Endodermal cell (in vitro differentiated cells): ENCODE data around the gene DSC3. TPM values are rescaled to one million over a fixed set of nuclear protein-coding genes. Genes with fewer than 3 reads are reported as not detected.

ENCODE experiments used
- DNase-seq: peaks from one replicate; pipeline ENCODE4 v3.0.0-alpha.2; 2017
- H3K27ac ChIP-seq: 2 replicates; pipeline ENCODE4 v1.5.1; 2013; ENCODE audit warnings: mild to moderate bottlenecking, low read depth, low read length, moderate library complexity
- H3K27me3 ChIP-seq: 2 replicates; pipeline ENCODE4 v1.6.1; 2013; ENCODE audit warnings: mild to moderate bottlenecking, low read length, moderate library complexity; ENCODE audit not compliant: insufficient read depth, control insufficient read depth, poor library complexity, severe bottlenecking
- H3K36me3 ChIP-seq: 2 replicates; pipeline ENCODE4 v1.7.0; 2013; ENCODE audit warnings: mild to moderate bottlenecking, low read length, moderate library complexity; ENCODE audit not compliant: control insufficient read depth, insufficient read depth
- H3K4me1 ChIP-seq: one replicate; pipeline ENCODE4 v1.7.0; 2013; ENCODE audit warnings: low read length; ENCODE audit not compliant: control insufficient read depth, insufficient read depth
- H3K4me3 ChIP-seq: 2 replicates; pipeline ENCODE4 v1.5.1; 2013; ENCODE audit warnings: mild to moderate bottlenecking, low read length, moderate library complexity
- H3K9ac ChIP-seq: 2 replicates; pipeline ENCODE4 v1.6.1; 2013; ENCODE audit warnings: mild to moderate bottlenecking, low read length, moderate library complexity; ENCODE audit not compliant: poor library complexity, severe bottlenecking; ENCODE audit errors: extremely low read depth
- H3K9me3 ChIP-seq: 2 replicates; pipeline ENCODE4 v1.6.1; 2013; ENCODE audit warnings: mild to moderate bottlenecking, low read length, moderate library complexity; ENCODE audit not compliant: control insufficient read depth
- H3K27ac Mint-ChIP-seq: 2 replicates; pipeline ENCODE4 v1.8.0; 2020; ENCODE audit warnings: mixed read lengths
- H3K27me3 Mint-ChIP-seq: 2 replicates; pipeline ENCODE4 v1.8.0; 2021; ENCODE audit warnings: mild to moderate bottlenecking, mixed read lengths; ENCODE audit not compliant: insufficient read depth
- H3K36me3 Mint-ChIP-seq: 2 replicates; pipeline ENCODE4 v1.8.0; 2020; ENCODE audit warnings: low read depth, mixed read lengths
- H3K4me1 Mint-ChIP-seq: 2 replicates; pipeline ENCODE4 v1.8.0; 2020; ENCODE audit warnings: mixed read lengths
- H3K4me3 Mint-ChIP-seq: 2 replicates; pipeline ENCODE4 v1.8.0; 2020; ENCODE audit warnings: mild to moderate bottlenecking, moderate library complexity, mixed read lengths
- H3K9me3 Mint-ChIP-seq: 2 replicates; pipeline ENCODE4 v1.8.0; 2020; ENCODE audit warnings: mild to moderate bottlenecking, mixed read lengths
- WGBS, 2 experiments: methylation state at CpG; one replicate each; pipeline versions ENCODE4 v1.1.5 to v1.1.7; 2013; ENCODE audit warnings: missing lambda C conversion rate in 2 of 2, mixed read lengths in 1 of 2; ENCODE audit not compliant: insufficient coverage in 1 of 2, insufficient read length in 1 of 2; 5-methylcytosine and 5-hydroxymethylcytosine counted together
- total RNA-seq, 2 donors: library from RNA; stranded (reverse); fragmentation: NEBNext Ultra II Directional in 1 of 2; extraction: Animal tissue kit (Norgen Biotek cat#: 25700) in 1 of 2; gene quantifications; 2 replicates in 1 of 2; 3 replicates in 1 of 2; pipeline ENCODE4 v1.2.1, GENCODE V29; 2021
- TF ChIP-seq, protein P1 (sequence below): fragments of 200-600 bp; sonication (generic); conservative IDR thresholded peaks from 2 replicates; pipeline ENCODE4 v1.5.0; 2021; ENCODE audit warnings: antibody characterized with exemption, mild to moderate bottlenecking

The DSC3 gene
- total RNA-seq, 2 donors from 2014 or later: 0.26 to 0.53 TPM

DNA sequence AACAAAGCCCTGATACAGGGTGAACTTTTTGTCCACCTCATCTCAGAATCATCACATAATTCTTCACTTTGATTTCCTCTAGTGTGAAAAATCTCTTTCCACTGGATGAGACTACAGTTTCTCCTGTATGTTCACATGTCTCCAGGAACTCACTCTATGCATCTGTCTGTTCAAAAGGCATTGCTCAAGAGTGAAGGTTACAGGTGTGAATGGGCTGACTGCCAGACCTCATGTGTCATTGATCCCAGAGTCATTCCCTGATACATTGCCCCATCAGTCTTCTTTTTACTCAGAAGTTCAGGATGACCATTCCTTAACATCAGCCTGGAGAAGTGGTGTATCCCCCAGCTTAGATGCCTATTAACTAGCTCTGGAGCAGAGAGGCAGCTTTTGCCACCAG, 4.4 kb upstream of the DSC3 start:
- H3K9me3 Mint-ChIP-seq: no peaks in the 10 kb centered on the region
- no peak overlapping the region for H3K4me3 Mint-ChIP-seq
- H3K27ac Mint-ChIP-seq: no peak overlapping the region
- Histone ChIP-seq H3K9ac (no peak overlapping the region), H3K9me3 (no peaks in the 10 kb centered on the region), H3K4me1 (no peaks in the 10 kb centered on the region), H3K4me3 (no peak overlapping the region), H3K27ac (no peak overlapping the region), H3K36me3 (no peaks in the 10 kb centered on the region), H3K27me3 (peaks cover 31% of the 10 kb centered on the region)
- H3K4me1 Mint-ChIP-seq: peaks cover 8% of the 10 kb centered on the region
- H3K27me3 Mint-ChIP-seq: peaks cover 40% of the 10 kb centered on the region
- DNase-seq: no peak
- H3K36me3 Mint-ChIP-seq: no peaks in the 10 kb centered on the region
- TF ChIP-seq, protein P1, sequence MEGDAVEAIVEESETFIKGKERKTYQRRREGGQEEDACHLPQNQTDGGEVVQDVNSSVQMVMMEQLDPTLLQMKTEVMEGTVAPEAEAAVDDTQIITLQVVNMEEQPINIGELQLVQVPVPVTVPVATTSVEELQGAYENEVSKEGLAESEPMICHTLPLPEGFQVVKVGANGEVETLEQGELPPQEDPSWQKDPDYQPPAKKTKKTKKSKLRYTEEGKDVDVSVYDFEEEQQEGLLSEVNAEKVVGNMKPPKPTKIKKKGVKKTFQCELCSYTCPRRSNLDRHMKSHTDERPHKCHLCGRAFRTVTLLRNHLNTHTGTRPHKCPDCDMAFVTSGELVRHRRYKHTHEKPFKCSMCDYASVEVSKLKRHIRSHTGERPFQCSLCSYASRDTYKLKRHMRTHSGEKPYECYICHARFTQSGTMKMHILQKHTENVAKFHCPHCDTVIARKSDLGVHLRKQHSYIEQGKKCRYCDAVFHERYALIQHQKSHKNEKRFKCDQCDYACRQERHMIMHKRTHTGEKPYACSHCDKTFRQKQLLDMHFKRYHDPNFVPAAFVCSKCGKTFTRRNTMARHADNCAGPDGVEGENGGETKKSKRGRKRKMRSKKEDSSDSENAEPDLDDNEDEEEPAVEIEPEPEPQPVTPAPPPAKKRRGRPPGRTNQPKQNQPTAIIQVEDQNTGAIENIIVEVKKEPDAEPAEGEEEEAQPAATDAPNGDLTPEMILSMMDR: no peak

DNA sequence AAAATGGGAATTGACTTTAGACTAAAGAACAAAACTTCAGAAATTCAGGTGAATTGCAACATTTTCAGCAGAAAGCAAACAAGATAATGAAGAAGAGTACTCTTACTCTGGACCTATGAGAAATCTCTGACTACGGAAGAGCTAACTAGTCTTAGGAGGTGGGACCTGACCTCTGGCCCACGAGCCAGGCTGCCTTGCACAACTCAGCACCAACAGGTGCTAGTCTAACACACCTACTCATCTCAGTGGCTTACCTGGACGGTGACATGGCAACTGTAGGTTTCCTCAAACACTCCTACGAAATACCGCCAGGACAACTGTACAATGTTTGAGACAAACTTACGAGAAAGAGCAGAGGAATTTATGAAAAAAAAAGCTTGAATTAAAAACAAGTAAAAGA, 3.1 kb upstream of the DSC3 start:
- Mint-ChIP-seq H3K27ac (no peak overlapping the region), H3K9me3 (no peaks in the 10 kb centered on the region), H3K4me3 (no peak overlapping the region), H3K36me3 (no peaks in the 10 kb centered on the region), H3K27me3 (peaks cover 53% of the 10 kb centered on the region), H3K4me1 (peaks cover 17% of the 10 kb centered on the region)
- Histone ChIP-seq H3K4me1 (no peaks in the 10 kb centered on the region), H3K4me3 (no peak overlapping the region), H3K9ac (no peak overlapping the region), H3K27ac (no peak overlapping the region), H3K36me3 (no peaks in the 10 kb centered on the region), H3K27me3 (peaks cover 44% of the 10 kb centered on the region), H3K9me3 (no peaks in the 10 kb centered on the region)
- 95 to 100% methylated on average over 1 to 6 of the region's 6 CpGs for WGBS, 2 experiments
- TF ChIP-seq, protein P1: no peak
- DNase-seq: no peak

DNA sequence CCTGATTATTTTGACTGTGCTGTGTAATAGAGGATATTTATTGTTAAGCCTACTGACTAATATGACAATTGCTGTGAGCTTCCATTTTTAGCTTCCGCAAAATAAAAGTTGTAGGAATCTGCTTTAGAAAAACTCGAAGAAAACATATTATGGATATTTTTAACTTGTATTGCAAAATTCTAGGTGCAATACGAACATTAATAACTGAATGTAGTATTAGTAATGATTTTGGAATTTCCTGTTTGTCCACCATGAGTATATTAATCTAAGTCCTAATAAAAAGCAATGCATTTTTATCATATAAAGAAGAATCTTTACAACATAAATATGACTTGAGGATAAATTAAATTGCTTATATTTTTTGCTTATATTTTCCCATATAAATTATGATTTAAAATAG, 2.4 kb upstream of the DSC3 start:
- no peak overlapping the region for H3K4me3 ChIP-seq
- H3K9ac ChIP-seq: no peak overlapping the region
- no peaks in the 10 kb centered on the region for H3K36me3 Mint-ChIP-seq
- no peak overlapping the region for H3K27ac ChIP-seq
- H3K4me3 Mint-ChIP-seq: no peak overlapping the region
- no peaks in the 10 kb centered on the region for H3K9me3 ChIP-seq
- no peak overlapping the region for H3K27ac Mint-ChIP-seq
- TF ChIP-seq, protein P1: no peak
- DNase-seq: no peak
- H3K27me3 ChIP-seq: peaks cover 51% of the 10 kb centered on the region
- 92 to 95% methylated on average over 2 to 3 of the region's 3 CpGs for WGBS, 2 experiments
- H3K36me3 ChIP-seq: no peaks in the 10 kb centered on the region
- H3K27me3 Mint-ChIP-seq: peaks cover 60% of the 10 kb centered on the region
- H3K4me1 ChIP-seq: peaks cover 2% of the 10 kb centered on the region
- H3K4me1 Mint-ChIP-seq: peaks cover 20% of the 10 kb centered on the region
- no peaks in the 10 kb centered on the region for H3K9me3 Mint-ChIP-seq
